ENCODE measurements around the gene STEAP1B. TPM values are rescaled to one million over a fixed set of nuclear protein-coding genes. Genes with fewer than 3 reads are reported as not detected.

The STEAP1B gene
- total RNA-seq, 1 donor from 2014 or later: 0.23 TPM

- intact Hi-C loops (cut with micrococcal nuclease): no loop called here
These were observed 96.6 kb downstream of the STEAP1B start for GRCh38 chr7:22403344-22403743.

GRCh38 chr7:22402250-22402649 lies 97.7 kb downstream of the STEAP1B start:
- intact Hi-C loops (cut with micrococcal nuclease): no loop called here

GRCh38 chr7:22400936-22401553 lies 98.9 kb downstream of the STEAP1B start:
- intact Hi-C loops (cut with micrococcal nuclease): no loop called here

GRCh38 chr7:22400150-22400814 lies 99.7 kb downstream of the STEAP1B start:
- intact Hi-C loops (cut with micrococcal nuclease): no loop called here

- intact Hi-C loops (cut with micrococcal nuclease): no loop called here
These were observed 100.4 kb downstream of the STEAP1B start for GRCh38 chr7:22399546-22399945.

- intact Hi-C loops (cut with micrococcal nuclease): no loop called here
These were observed 100.9 kb downstream of the STEAP1B start for GRCh38 chr7:22399091-22399490.

GRCh38 chr7:22397981-22398380 lies 102.0 kb downstream of the STEAP1B start:
- intact Hi-C loops (cut with micrococcal nuclease): no loop called here

GRCh38 chr7:22395222-22395621 lies 104.8 kb downstream of the STEAP1B start:
- intact Hi-C loops (cut with micrococcal nuclease): no loop called here

- intact Hi-C loops (cut with micrococcal nuclease): no loop called here
These were observed 105.2 kb downstream of the STEAP1B start for GRCh38 chr7:22394739-22395138.

GRCh38 chr7:22393913-22394729 lies 105.9 kb downstream of the STEAP1B start:
- intact Hi-C loops (cut with micrococcal nuclease): no loop called here

- intact Hi-C loops (cut with micrococcal nuclease): no loop called here
These were observed 109.5 kb downstream of the STEAP1B start for GRCh38 chr7:22390516-22390915.

GRCh38 chr7:22389892-22390291 lies 110.1 kb downstream of the STEAP1B start:
- intact Hi-C loops (cut with micrococcal nuclease): no loop called here

GRCh38 chr7:22387583-22387982 lies 112.4 kb downstream of the STEAP1B start:
- intact Hi-C loops (cut with micrococcal nuclease): no loop called here

- intact Hi-C loops (cut with micrococcal nuclease): no loop called here
These were observed 113.1 kb downstream of the STEAP1B start for GRCh38 chr7:22386865-22387264.

- intact Hi-C loops (cut with micrococcal nuclease): no loop called here
These were observed 113.7 kb downstream of the STEAP1B start for GRCh38 chr7:22386206-22386858.

- intact Hi-C loops (cut with micrococcal nuclease): no loop called here
These were observed 114.7 kb downstream of the STEAP1B start for GRCh38 chr7:22385326-22385725.

- intact Hi-C loops (cut with micrococcal nuclease): no loop called here
These were observed 119.7 kb downstream of the STEAP1B start for GRCh38 chr7:22380333-22380732.

GRCh38 chr7:22378199-22378980 lies 121.6 kb downstream of the STEAP1B start:
- intact Hi-C loops (cut with micrococcal nuclease): no loop called here

GRCh38 chr7:22377703-22378102 lies 122.3 kb downstream of the STEAP1B start:
- intact Hi-C loops (cut with micrococcal nuclease): no loop called here

GRCh38 chr7:22375359-22376048 lies 124.5 kb downstream of the STEAP1B start:
- intact Hi-C loops (cut with micrococcal nuclease): no loop called here
